Common myeloid progenitor, CD34-positive (primary cell): ENCODE data around the gene ASB1.
A peak's percentile ranks its signal among the peaks of the same experiment; 100 is the strongest.

Experiments used
- CTCF ChIA-PET: fragments of 350-600 bp; sonication (Branson Sonifier 250); formaldehyde crosslinking; loops from one replicate; lab custom pipeline; 2021; ENCODE audit warnings: antibody characterized with exemption; lab: Charles Lee
- POLR2A ChIA-PET: fragments of 350-600 bp; sonication (Branson Sonifier 250); formaldehyde crosslinking; loops from one replicate; lab custom pipeline; 2021; ENCODE audit warnings: antibody characterized with exemption; lab: Charles Lee
- DNase-seq, 3 donors: peaks; one replicate each; pipeline versions ENCODE4 v3.0.0 to v3.0.0-alpha.2; 2013
- H3K27ac ChIP-seq, 2 experiments: 1 replicate in 1 of 2; 2 replicates in 1 of 2; pipeline ENCODE4 v1.7.0; 2013; ENCODE audit warnings: inconsistent platforms in 2 of 2, low read length in 2 of 2, mild to moderate bottlenecking in 2 of 2, low read depth in 1 of 2, moderate library complexity in 1 of 2; ENCODE audit not compliant: severe bottlenecking in 2 of 2, insufficient read depth in 1 of 2, poor library complexity in 1 of 2
- H3K27me3 ChIP-seq, 5 experiments: replicated peaks in 2 of 5; 1 replicate in 3 of 5; 2 replicates in 2 of 5; pipeline versions ENCODE4 v1.6.1 to v1.7.0; 2013; ENCODE audit warnings: low read length in 4 of 5, mild to moderate bottlenecking in 2 of 5, moderate library complexity in 2 of 5, inconsistent platforms in 1 of 5; ENCODE audit not compliant: insufficient read depth in 5 of 5, control insufficient read depth in 4 of 5
- H3K36me3 ChIP-seq, 4 experiments: 1 replicate in 2 of 4; 2 replicates in 2 of 4; pipeline versions ENCODE4 v1.6.1 to v1.7.0; 2013; ENCODE audit warnings: low read length in 3 of 4, control low read depth in 1 of 4, mild to moderate bottlenecking in 1 of 4; ENCODE audit not compliant: control insufficient read depth in 4 of 4, insufficient read depth in 4 of 4
- H3K4me1 ChIP-seq, 4 experiments: 1 replicate in 3 of 4; 2 replicates in 1 of 4; pipeline versions ENCODE4 v1.6.1 to v1.7.1; 2013; ENCODE audit warnings: low read length in 3 of 4, mild to moderate bottlenecking in 3 of 4, control low read depth in 1 of 4, inconsistent platforms in 1 of 4, moderate library complexity in 1 of 4; ENCODE audit not compliant: control insufficient read depth in 4 of 4, insufficient read depth in 4 of 4; ENCODE audit errors: control extremely low read depth in 1 of 4
- H3K4me3 ChIP-seq, 7 experiments: 1 replicate in 4 of 7; 2 replicates in 3 of 7; pipeline versions ENCODE4 v1.5.1 to v1.7.0; 2013; ENCODE audit warnings: mild to moderate bottlenecking in 7 of 7, low read length in 6 of 7, moderate library complexity in 6 of 7, inconsistent platforms in 2 of 7, low read depth in 2 of 7, control low read depth in 1 of 7; ENCODE audit not compliant: insufficient read depth in 4 of 7, control insufficient read depth in 1 of 7; ENCODE audit errors: extremely low read depth in 1 of 7
- H3K9me3 ChIP-seq, 5 experiments: 1 replicate in 4 of 5; 2 replicates in 1 of 5; pipeline versions ENCODE4 v1.6.1 to v1.7.1; 2013; ENCODE audit warnings: low read length in 4 of 5, mild to moderate bottlenecking in 2 of 5, inconsistent platforms in 1 of 5, low read depth in 1 of 5, moderate library complexity in 1 of 5; ENCODE audit not compliant: control insufficient read depth in 4 of 5, insufficient read depth in 2 of 5; ENCODE audit errors: control extremely low read depth in 1 of 5
- WGBS: methylation state at CpG from one replicate; pipeline ENCODE4 v1.1.5; 2013; ENCODE audit not compliant: insufficient coverage; 5-methylcytosine and 5-hydroxymethylcytosine counted together

Gene ASB1

DNA sequence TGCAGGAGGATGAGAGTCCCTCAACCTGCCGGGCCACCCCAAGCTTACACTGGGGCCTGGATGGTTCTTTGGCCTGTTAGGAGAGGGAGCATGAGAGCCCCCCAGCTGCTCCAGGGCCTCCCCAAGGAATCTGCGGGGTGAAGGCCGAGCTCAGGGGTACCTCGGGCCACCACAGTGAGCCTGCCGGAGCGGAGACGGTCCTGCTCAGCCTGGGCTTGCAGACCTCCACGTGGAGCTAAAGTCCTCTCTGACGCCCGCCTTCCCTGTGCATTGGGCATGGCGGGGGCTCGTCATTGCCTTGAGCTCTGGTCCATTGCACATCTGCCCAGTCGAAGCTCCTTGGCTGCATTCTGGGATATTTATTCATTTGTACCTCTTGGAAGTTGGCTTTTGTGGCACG, 62.7 kb downstream of the ASB1 start:
- CTCF ChIA-PET, result no interaction called here
- H3K4me3 ChIP-seq, result no peak overlapping the region
- H3K9me3 ChIP-seq, result peaks cover 0 to 3% (median 0%) of the 10 kb centered on the region in 5 experiments
- peaks cover 0 to 8% (median 6%) of the 10 kb centered on the region in 4 experiments for H3K4me1 ChIP-seq
- DNase-seq, result no peak
- POLR2A ChIA-PET, result no interaction called here
- WGBS, result 96% methylated on average over 12 of the region's 14 CpGs
- H3K27me3 ChIP-seq, result peaks cover 0 to 4% (median 0%) of the 10 kb centered on the region in 5 experiments
- H3K27ac ChIP-seq, result no peak overlapping the region
- H3K36me3 ChIP-seq, result no peaks in the 10 kb centered on the region

DNA sequence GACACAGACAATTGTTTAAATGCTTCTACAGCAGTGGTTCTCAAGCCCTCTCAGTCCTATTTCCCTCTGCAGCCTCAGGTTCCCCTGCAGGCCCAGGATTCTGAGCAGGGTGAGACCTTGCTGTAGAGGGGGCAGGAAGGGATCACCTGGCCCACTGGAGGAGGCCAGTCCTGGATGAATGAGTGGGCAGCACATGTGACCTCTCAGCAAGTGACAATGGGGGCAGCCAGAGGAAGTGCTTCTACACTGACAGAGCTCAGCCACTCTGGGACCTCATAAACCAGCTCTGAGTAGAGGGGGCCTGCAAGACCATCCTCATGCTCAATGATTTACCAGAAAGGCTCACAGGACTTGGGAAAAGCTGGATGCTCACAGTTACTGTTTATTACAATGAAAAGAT, 63.2 kb downstream of the ASB1 start:
- Histone ChIP-seq H3K27ac (no peak overlapping the region), H3K4me3 (no peak overlapping the region), H3K9me3 (peaks cover 0 to 3% (median 0%) of the 10 kb centered on the region in 5 experiments), H3K4me1 (peaks cover 0 to 10% (median 8%) of the 10 kb centered on the region in 4 experiments), H3K27me3 (peaks cover 0 to 4% (median 0%) of the 10 kb centered on the region in 5 experiments), H3K36me3 (no peaks in the 10 kb centered on the region)
- CTCF ChIA-PET, result no interaction called here
- POLR2A ChIA-PET, result no interaction called here
- DNase-seq, result no peak

DNA sequence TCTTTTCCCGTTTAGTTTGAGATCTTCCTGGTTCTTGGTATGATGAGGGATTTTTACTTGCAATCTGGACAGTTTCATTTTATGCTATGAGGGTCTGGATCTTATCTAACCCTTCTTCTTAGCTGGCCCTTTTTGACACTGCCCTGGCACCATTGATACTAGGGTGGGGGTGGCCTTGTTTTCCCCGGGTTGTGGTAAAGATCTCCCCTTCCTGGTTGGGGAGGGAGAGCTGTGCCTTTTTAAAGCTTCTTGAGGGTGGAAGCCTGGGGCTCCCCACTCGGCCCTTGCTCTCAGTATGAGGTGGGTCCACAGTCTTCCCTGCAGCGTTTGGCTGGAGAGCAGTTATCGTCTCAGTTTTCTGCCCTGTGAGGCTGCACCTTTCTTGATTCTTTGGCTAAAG, 66.1 kb downstream of the ASB1 start:
- H3K27me3 ChIP-seq, result peaks cover 0 to 4% (median 0%) of the 10 kb centered on the region in 5 experiments
- WGBS, result 79% methylated on average over 4 of the region's 5 CpGs
- no peak overlapping the region for H3K4me3 ChIP-seq
- DNase-seq, result no peak
- H3K27ac ChIP-seq, result no peak overlapping the region
- POLR2A ChIA-PET, result interaction anchor here (0.6 kb wide), 1 partner anchor 19 kb away, joined by 4 read pairs; no protein-coding TSS in a partner anchor
- H3K4me1 ChIP-seq, result peaks cover 0 to 10% (median 8%) of the 10 kb centered on the region in 4 experiments
- H3K9me3 ChIP-seq, result no peaks in the 10 kb centered on the region
- H3K36me3 ChIP-seq, result no peaks in the 10 kb centered on the region
- CTCF ChIA-PET, result no interaction called here

DNA sequence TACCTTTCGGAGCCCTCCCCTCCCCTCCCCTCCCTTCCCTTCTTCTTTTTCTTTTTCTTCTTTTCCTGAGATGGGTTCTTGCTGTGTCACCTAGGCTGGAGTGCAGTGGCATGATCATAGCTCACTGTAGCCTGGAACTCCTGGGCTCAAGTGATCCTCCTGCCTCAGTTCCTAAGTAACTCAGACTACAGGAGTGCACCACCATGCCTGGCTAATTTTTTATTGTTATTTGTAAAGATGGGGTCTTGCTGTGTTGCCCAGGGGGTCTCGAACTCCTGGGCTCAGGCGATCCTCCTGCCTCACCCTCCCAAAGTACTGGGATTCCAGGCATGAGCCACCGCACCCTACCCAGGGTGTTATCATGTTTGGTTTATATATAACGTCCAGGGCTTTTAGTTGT, 66.7 kb downstream of the ASB1 start:
- ChIA-PET CTCF (no interaction called here), POLR2A (no interaction called here)
- Histone ChIP-seq H3K36me3 (no peaks in the 10 kb centered on the region), H3K4me3 (no peak overlapping the region), H3K9me3 (no peaks in the 10 kb centered on the region), H3K27ac (no peak overlapping the region), H3K27me3 (peaks cover 0 to 4% (median 0%) of the 10 kb centered on the region in 5 experiments), H3K4me1 (peaks cover 0 to 10% (median 8%) of the 10 kb centered on the region in 4 experiments)
- no peak for DNase-seq
- WGBS, result 100% methylated on average over 1 of the region's 5 CpGs

DNA sequence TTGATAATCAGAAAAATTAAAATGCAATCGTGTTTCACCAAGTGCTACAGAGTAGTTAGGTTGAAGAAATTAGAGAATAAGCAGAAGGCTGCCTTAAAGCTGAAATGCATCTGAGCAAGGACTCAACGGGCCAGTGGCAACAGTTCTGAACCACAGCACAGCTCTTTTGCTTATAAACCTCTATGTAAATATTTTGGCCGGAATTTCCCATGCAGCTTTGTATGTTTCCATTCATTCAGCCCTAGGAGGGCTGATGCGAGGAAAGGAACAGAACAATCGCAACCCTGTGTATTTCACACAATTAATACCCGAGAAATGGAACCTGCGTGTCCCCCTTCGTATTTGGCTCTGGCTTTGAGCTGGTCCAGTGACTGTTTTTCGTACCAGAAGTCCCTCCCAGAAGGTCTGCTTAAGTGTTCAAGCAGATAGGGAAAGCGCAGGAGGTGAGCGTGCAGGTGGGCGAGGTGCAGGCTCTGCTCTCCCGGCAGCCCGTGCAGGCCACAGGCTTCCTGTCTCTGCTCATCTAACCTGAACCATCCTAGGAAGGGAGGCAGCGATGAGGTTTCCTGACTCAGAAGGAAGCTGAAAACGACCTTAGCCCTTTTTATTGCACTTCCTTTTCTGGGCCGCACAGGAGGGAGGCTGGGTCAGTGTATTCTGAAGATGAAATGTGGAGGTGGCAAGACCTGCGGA, 67.3 kb downstream of the ASB1 start:
- WGBS, result 51% methylated on average over 15 of the region's 18 CpGs
- H3K27ac ChIP-seq, result no peak overlapping the region
- ChIA-PET CTCF (no interaction called here), POLR2A (no interaction called here)
- no peak overlapping the region for H3K4me3 ChIP-seq
- H3K36me3 ChIP-seq, result no peaks in the 10 kb centered on the region
- peaks cover 0 to 10% (median 8%) of the 10 kb centered on the region in 4 experiments for H3K4me1 ChIP-seq
- peak in 2 of 3 donors; percentile 0 to 6 for DNase-seq
- peaks cover 0 to 4% (median 0%) of the 10 kb centered on the region in 5 experiments for H3K27me3 ChIP-seq
- H3K9me3 ChIP-seq, result no peaks in the 10 kb centered on the region

DNA sequence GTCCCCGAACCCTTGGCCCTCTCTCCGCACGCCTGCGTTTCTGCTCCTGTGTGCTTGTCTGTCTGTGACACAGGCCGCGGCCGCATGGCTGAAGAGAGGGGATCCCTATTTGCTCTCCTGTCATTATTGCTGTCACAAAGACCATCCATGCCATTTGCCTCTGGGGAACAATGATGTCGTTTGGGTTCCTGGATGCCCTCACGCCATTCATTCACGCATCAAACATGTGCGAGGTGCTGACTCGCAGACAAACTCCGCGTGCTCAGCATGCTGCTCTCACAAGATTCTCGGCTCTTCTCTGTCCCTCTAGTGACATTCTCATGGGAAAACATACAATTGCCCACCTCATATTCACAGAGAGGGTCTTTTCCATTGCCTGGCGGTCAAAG, 67.8 kb downstream of the ASB1 start:
- H3K4me3 ChIP-seq, result no peak overlapping the region
- POLR2A ChIA-PET, result no interaction called here
- H3K4me1 ChIP-seq, result peaks cover 0 to 10% (median 8%) of the 10 kb centered on the region in 4 experiments
- CTCF ChIA-PET, result no interaction called here
- H3K27ac ChIP-seq, result no peak overlapping the region
- H3K36me3 ChIP-seq, result no peaks in the 10 kb centered on the region
- H3K9me3 ChIP-seq, result no peaks in the 10 kb centered on the region
- 95% methylated on average over 15 of the region's 16 CpGs for WGBS
- H3K27me3 ChIP-seq, result peaks cover 0 to 4% (median 0%) of the 10 kb centered on the region in 5 experiments
- no peak for DNase-seq

DNA sequence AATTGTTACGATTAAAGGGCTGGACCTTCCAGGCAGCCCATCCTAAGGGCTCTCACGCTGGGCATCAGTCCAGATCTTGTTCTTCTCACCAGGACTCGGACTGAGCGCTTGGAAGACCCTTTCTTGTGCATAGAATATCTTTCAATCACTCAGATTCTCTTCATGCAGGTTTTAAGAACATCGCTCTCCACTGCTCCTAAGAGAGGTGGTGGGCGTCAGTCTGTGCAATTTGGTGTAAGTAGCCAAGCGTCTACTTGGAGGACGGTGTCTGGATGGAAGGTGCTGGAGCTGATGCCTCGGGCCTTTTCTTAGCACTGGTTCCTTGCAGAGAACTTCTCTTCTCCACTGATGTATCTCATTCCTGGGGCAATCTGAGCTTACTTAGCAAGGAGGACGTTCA, 68.7 kb downstream of the ASB1 start:
- Histone ChIP-seq H3K4me1 (peaks cover 0 to 10% (median 8%) of the 10 kb centered on the region in 4 experiments), H3K27me3 (peaks cover 0 to 4% (median 0%) of the 10 kb centered on the region in 5 experiments), H3K27ac (no peak overlapping the region), H3K36me3 (no peaks in the 10 kb centered on the region), H3K4me3 (no peak overlapping the region), H3K9me3 (no peaks in the 10 kb centered on the region)
- WGBS, result 97% methylated on average over 7 of the region's 10 CpGs
- CTCF ChIA-PET, result no interaction called here
- POLR2A ChIA-PET, result no interaction called here
- no peak for DNase-seq
